Stimulated activated CD8-positive, alpha-beta memory T cell treated with anti-CD3 and anti-CD28 coated beads, Interleukin-7, amount 100 ng/mL, for 1 hour (primary cell): Measurements from ENCODE around the gene CHAT.

Experiments
- DNase-seq, 2 donors: peaks; one replicate each; pipeline ENCODE4 v3.0.0-alpha.2; 2020; ENCODE audit warnings: low read depth in 2 of 2

The CHAT gene

DNA sequence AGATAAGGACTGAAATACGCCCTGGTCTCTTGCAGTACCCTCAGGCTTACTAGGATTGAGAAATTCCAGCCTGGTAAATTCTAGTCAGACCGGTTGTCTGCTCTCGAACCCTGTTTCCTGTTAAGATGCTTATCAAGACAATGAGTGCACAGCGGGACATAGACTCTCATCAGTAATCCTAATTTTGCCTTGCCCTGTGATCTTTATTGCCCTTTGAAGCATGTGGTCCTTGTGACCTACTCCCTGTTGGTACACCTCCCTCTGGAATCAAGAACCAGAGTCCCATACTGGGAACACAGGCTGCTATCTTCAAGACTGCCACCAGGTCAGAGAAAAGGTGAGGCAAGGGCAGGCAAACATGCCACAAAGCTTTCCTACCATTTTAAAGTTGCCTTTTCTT lies 72.8 kb downstream of the CHAT start:
- no peak for DNase-seq

DNA sequence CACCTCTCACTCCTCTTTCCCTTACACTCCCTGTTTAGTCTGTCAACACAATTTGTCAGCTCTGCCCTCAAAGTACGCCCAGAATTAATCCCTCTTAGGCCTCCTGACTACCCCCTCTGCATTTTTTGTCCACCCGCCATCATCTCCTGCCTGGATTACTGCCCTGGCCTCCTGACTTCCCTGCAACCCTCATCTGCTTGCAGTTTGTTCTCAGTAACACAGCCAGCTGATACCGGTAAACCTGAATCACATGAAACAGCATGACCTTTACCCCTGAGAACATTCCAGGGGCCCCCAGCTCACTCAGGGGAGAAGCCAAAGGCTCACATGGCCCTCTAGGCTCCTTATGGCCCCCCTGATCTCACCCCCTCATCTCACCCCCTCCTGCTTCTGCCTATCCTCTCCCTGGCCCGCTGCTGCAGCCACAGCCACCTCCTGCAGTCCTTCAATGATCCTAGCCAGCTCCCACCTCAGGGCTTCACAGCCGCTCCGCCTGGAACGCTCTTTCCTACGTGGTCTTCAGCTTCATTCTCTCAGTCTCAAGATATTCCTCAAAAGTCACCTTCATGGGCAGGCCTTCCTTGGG lies 74.5 kb downstream of the CHAT start:
- DNase-seq, result no peak

DNA sequence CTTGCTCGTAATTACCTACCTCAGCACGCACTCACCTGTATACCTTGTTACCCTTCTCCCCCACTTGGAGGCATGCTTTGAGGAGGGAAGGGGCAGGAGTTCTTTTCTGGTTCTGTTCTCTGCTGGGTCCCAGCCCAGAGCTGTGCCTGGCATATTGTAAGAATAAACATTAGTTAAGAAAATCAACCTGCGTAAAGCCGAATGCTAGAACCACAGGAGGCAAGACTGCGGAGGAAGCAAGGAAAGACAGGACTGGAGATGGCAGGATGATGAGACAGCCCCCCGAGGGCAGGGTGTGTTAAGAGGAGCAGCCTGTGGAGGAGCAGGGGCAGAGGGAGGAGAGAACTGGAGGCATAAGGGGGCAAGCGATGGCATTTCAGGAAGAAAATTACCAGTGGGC lies 75.1 kb downstream of the CHAT start:
- DNase-seq, result no peak

DNA sequence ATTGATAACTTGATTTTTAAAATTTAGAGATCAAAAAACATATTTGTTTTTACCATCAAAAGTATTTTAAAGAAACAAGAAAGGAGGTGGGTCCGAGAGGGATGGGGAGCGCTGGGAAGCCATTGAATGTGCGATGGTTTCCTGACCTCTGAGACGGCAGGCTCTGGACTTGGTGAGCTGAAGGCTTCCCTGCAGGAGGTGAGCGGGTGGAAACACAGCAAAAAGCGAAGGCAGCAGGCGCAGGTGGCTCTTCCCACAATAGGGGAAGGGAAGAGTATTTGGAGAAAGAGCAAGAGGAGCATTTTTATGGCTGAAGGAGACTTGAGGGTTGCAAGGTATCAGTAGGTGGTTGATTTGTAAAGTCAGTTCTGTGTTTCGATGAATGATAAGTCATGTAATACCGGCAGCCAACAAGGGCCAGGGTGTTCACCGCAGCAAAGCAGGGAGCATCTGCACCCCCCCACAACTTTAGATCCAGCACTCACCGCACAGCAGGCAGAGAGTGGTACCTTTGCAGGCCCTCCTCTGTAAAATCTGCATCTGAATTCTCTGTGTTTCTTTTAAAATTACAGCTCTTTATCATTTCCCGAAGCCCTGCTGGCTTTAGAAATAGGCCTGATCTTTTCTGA lies 76.2 kb downstream of the CHAT start:
- DNase-seq, result no peak

DNA sequence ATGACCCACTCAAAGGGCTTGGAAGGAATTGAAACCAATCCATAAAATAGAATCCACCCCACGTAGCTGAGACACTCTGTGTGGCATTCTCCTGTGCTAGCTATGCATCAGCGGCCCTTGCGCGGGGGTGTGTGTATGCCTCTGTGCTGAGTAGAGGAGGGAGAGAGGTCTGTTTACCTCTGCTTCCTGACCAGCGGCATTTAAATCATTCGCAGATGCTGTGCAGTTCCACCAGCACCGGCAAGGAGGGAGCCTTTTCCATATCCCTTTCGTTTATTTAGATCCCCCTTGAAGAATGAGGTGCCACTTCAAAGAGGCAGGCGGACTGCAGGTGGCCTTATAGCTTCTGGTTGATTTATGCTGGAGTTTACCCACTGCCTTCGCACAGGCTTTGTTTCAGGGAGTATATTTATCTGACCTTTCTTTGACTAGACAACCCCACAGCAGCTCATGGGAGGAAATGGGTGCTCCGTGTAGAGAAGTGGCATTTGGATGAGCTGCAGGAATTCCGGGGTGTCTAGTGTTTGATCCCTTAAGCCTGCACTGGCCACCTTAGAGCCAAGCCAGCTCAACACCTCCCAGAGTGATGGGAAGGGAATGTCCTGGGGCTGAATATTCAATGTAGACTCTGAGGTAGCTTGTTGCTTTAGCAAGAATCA lies 77.0 kb downstream of the CHAT start:
- DNase-seq, result no peak

DNA sequence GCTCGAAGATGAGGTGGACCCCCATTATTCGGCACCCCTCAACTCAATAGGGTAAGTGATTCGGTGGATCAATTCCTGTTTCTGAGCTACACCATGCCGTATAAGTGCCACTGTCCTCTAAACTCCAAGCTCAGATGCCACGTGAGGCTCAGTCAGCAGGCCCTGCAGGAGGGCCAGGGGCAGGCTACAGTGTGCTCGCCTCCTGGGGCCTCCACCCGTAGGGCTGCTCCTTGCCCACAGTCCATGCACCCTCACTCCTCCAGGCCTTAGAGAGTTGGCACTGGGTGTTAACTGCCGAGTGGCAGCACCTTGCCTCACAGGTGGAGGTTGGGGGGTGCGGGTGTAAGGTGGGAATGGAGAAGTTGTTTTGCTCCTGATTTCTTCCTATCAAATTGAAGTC lies 77.8 kb downstream of the CHAT start:
- no peak for DNase-seq

DNA sequence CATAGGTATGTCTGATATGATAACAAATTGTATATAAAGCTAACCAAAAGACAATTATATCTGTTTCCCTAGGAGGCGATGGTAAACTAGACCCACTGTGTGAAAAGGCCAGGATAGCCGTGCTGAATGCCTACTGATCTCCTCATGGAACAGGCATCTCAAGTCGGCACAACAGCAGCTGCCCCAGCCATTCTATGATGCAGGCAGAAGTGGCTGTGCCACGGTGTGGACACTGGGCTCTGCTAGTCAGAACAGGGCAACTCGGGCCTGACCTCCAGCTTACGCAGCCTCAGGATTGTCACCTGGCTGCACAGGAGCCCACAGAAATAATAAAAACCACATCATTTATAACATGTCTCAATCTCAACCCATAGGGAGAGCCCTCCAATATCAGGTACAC lies 80.6 kb downstream of the CHAT start:
- DNase-seq, result no peak

DNA sequence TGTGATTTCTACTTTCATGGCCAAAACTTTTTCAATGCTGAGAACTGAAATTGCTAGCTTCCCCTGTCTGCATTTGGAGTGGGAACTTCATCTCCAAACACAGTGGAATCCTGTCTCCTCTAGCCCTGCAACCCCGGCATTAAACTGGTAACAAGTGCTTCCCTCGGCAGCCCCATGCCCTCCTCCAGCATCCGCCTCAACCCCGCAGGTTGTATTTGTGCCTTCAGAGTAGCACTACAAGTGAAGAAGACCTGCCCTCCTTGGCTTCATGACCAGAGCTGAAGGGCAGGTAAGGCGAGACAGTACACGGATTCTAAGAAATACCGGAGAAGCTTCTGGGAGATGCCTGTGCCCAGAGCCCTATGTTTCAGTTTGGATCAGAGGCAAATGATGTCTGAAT lies 82.5 kb downstream of the CHAT start:
- no peak for DNase-seq

DNA sequence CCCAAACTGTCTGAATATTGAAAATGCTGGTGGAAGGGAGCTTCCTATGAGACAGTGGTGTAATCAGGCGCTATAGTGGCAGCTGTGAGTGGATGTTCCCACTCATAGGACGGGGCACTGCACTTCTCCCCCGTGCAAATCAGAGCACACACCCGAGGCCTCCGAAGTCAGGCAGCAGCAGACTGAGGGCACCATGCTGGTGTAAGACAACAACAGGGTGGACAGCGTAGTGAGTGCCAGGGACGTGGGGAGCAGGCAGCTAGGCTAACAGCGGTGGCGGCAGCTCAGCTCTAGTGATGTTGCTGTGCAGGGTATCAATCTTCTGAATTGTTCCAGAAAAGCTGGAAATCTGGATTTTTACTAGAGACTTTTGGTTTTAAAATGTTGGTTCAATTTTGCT lies 84.8 kb downstream of the CHAT start:
- no peak for DNase-seq

DNA sequence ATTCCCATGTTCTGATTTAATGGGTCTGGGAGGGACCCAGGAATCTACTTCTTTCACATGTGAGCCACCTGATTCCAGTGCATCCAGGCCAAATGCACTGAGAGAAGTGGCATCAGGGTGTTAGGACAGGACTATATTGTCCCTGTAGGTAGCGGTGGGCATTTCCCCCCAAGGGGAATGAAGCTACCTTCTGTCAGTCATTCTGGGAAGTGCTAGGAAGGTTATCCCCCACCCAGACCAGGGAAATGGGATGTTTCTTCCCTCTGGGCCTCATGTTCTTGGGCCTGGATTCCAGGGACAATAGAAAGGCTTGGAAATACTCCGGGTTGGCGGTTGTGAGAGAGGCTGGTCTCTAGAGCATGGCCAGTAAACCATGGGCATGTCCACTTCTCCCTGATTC lies 86.4 kb downstream of the CHAT start:
- DNase-seq, result no peak

DNA sequence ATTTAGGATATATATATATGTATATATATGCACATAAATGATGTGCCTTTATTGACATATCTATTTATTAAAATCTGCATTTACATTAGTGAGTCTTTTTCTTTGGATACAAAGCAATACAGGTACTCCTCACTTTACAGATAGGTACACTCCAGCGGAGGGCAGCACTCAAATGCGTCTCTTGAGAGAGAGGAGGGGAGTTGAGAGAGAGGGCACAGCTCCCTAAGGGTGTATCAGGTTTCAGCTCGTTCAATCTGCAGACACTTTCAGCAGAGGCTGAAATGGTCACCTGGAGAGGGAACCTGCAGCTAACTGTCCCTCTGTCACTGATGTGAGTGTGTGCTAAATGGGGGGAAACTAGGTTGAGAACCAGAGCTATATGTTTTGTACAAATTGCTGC lies 87.2 kb downstream of the CHAT start:
- DNase-seq, result no peak

DNA sequence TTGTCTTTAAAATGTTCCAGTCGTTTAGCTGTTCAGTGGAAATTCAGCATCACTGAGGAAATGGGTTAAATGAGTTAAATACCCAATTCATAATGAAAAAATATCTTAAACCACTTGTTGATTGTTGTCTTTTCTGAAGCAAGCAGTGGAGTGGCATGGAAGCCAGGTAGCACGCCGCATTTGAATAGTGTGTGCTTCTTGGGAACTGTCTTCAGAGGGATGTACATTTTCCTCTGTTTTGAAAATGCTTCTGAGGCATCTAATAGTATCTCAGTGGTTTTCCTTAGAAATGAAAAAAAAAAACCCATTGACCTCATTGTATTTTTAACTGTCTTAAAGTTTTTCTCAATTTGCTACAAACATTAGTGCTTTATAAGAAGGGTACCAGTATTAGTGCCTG lies 93.7 kb downstream of the CHAT start:
- DNase-seq, result no peak

DNA sequence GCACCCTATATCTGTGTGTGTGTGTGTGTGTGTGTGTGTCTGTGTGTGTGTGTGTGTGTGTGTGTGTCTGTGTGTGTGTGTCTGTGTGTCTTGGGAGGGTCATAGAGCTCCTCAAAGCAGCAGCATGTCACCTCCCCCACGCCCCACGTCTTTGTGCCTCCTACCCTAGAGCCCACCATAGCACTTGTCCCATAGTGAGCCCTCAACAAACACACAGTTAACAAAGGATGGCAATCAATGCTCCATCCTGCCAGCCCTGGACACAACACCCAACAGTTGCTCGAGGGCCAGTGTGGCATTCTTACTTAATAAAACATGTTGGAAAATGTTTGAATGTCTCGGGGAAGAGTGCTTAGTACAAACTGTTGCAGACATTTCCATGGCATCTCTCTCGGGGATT lies 96.1 kb downstream of the CHAT start:
- DNase-seq, result no peak

DNA sequence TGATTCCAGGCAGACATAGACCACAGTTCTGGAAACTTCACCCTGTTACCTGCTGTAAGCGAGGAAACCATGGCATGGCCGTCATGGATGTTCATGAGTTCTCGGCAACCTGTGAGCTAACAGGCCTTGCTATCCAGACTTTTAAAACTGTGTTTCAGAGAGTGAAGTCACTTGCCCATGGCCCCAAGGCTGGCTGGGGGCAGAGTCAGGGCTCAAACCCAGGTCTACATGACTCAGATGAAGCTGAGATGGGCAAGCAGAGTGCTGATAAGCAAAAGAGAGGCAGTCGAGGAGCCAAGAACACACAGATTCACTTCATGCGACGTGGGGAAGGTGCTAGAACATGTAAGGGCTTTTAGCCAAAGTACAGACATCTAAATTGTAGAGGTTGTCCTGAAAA lies 97.1 kb downstream of the CHAT start:
- no peak for DNase-seq

DNA sequence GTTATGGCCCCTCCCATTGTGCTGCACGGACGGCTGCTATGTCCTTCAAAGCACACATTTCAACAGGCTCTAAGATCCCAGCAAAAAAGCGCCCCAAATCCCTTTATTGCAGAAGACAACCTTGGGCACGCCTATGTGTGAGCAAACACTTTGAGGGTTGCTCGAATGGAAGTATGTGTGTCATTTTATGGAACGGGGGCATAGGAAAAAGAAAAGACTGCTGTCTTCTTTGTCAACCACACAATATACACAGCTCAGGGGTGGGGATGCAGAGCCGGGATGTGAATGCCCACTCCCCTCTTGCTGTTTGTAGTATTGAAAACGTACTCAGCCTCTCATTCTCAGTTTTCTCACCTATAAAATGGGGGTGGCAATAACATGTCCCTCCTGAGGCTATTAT lies 97.6 kb downstream of the CHAT start:
- DNase-seq, result no peak

DNA sequence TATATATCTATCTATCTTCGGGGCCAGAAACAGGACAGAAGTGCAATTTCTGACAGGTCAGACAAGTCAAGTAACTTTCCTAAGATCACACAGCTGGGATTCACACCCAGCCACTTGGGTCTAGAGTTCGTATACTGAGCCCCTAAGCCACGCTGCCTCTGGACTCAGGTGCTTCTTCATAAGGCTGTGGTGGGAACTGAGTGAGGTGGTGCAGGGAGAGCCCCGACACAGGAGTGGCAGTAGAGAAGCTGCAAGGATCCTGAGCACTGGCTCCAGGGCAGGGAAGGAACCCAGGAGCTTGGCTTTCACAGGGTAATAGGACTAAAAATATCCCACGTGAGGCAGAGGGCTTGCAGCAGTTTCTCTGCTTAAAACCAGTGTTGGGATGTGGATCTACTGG lies 99.4 kb downstream of the CHAT start:
- DNase-seq, result no peak
